ENCODE data around the gene RPS19. TPM values are rescaled to one million over a fixed set of nuclear protein-coding genes. Genes with fewer than 3 reads are reported as not detected.

RPS19 gene
- total RNA-seq, 4 donors from 2014 or later, result 893 to 1,378 (median 1,179) TPM

- no peaks in the 10 kb centered on the region for H3K9me3 ChIP-seq
- WGBS, result under 1% methylated on average over 21 of the region's 23 CpGs
- peak overlapping the region; percentile 88 to 99 (median 95) for H3K4me3 ChIP-seq
- peaks cover 0 to 15% (median 10%) of the 10 kb centered on the region in 4 donors for H3K36me3 ChIP-seq
- TF ChIP-seq CTCF (IDR thresholded peaks at IDR 0.05) (no peak), POLR2A (IDR thresholded peaks at IDR 0.05; ENCODE audit: low read depth) (no peak), POLR2AphosphoS5 (IDR thresholded peaks at IDR 0.05) (no peak), EP300 (IDR thresholded peaks at IDR 0.05) (no peak)
- intact Hi-C loops (cut with DNase I), result no loop called here
- peak overlapping the region; percentile 81 to 92 (median 88) for H3K27ac ChIP-seq (replicated peaks in 1 of 4)
- DNase-seq (ENCODE audit: extremely low spot score), result no peak
- no peaks in the 10 kb centered on the region for H3K27me3 ChIP-seq
- peaks cover 39 to 56% (median 50%) of the 10 kb centered on the region in 4 donors for H3K4me1 ChIP-seq
Observed at GRCh38 chr19:41883463-41883820, 23.4 kb downstream of the RPS19 start.

DNA sequence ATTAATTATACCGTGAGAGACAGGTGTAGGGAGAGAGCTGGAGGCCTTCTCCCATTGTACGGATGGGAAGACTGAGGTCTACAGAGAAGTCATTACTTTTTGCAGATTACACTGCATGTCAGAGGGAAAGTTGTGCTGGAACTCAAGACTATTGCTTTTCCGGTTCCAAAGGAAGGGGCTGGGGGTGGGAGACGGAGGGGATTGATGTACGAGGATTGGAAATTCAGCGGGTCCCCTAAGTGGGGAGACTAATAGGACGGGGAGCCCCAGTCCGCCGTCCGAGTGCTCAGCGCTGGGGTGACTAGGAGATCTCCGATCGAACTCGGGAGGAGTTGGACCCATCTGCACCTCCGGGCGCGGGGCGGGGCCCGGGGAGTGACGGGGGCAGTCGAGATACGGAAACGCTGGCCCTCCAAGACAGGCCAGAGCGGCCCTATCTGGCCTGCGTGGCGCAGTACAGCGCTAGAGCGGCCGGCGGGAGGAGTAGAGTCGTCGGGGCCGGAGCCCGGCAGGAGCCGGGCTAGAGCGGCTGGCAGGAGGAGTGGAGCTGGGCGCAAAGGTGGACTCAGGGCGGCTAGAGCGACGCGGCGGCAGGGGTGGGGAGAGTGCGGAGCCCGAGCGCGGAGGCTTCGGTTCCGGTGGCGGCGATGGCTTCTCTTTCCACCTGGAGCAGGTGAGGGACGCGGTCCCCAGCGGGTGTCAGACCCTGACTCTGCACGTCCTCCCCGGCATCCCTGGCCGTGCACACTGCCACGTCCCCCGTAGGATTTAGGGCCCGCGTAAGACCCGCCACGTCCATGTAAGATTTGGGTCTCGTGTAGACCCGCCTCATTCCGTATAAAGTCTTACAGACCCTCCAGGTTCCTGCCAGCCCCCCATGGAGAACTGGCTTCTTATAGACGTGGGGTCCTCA is 24.0 kb downstream of the RPS19 start:
- intact Hi-C loops (cut with DNase I), result no loop called here
- peaks cover 39 to 56% (median 50%) of the 10 kb centered on the region in 4 donors for H3K4me1 ChIP-seq
- TF ChIP-seq EP300 (IDR thresholded peaks at IDR 0.05), result no peak
- peak; percentile 86 to 91 for TF ChIP-seq POLR2AphosphoS5 (IDR thresholded peaks at IDR 0.05)
- peak; percentile 21 to 46 (median 25) for TF ChIP-seq CTCF (IDR thresholded peaks at IDR 0.05)
- TF ChIP-seq POLR2A (IDR thresholded peaks at IDR 0.05; ENCODE audit: low read depth), result no peak

GRCh38 chr19:41886761-41887710 is 27.0 kb downstream of the RPS19 start:
- H3K27ac ChIP-seq (replicated peaks in 1 of 4), result no peak overlapping the region
- H3K4me1 ChIP-seq, result peaks cover 39 to 55% (median 49%) of the 10 kb centered on the region in 4 donors
- no peaks in the 10 kb centered on the region for H3K27me3 ChIP-seq
- H3K9me3 ChIP-seq, result no peaks in the 10 kb centered on the region
- H3K36me3 ChIP-seq, result peaks cover 8 to 45% (median 40%) of the 10 kb centered on the region in 4 donors
- intact Hi-C loops (cut with DNase I), result no loop called here
- TF ChIP-seq EP300 (IDR thresholded peaks at IDR 0.05) (no peak), POLR2A (IDR thresholded peaks at IDR 0.05; ENCODE audit: low read depth) (no peak), POLR2AphosphoS5 (IDR thresholded peaks at IDR 0.05) (no peak), CTCF (IDR thresholded peaks at IDR 0.05) (no peak)
- H3K4me3 ChIP-seq, result no peak overlapping the region
- no peak for DNase-seq (ENCODE audit: extremely low spot score)
- 57% methylated on average over 13 of the region's 13 CpGs for WGBS

More for the DNA sequence above, 24.0 kb downstream of the RPS19 start:
- Histone ChIP-seq H3K4me3 (peak overlapping the region; percentile 88 to 99 (median 95)), H3K36me3 (peaks cover 2 to 22% (median 16%) of the 10 kb centered on the region in 4 donors), H3K27ac (replicated peaks in 1 of 4) (peak overlapping the region; percentile 81 to 92 (median 88)), H3K27me3 (no peaks in the 10 kb centered on the region), H3K9me3 (no peaks in the 10 kb centered on the region)
- peak; percentile 94 for DNase-seq (ENCODE audit: extremely low spot score)
- 0% methylated on average over 50 of the region's 66 CpGs for WGBS

- no peak for TF ChIP-seq POLR2AphosphoS5 (IDR thresholded peaks at IDR 0.05)
- TF ChIP-seq POLR2A (IDR thresholded peaks at IDR 0.05; ENCODE audit: low read depth), result no peak
- no peak for TF ChIP-seq EP300 (IDR thresholded peaks at IDR 0.05)
- no peak for TF ChIP-seq CTCF (IDR thresholded peaks at IDR 0.05)
- peaks cover 34 to 47% (median 41%) of the 10 kb centered on the region in 4 donors for H3K4me1 ChIP-seq
- H3K9me3 ChIP-seq, result no peaks in the 10 kb centered on the region
- no peaks in the 10 kb centered on the region for H3K27me3 ChIP-seq
- no peak overlapping the region for H3K4me3 ChIP-seq
- H3K27ac ChIP-seq (replicated peaks in 1 of 4), result no peak overlapping the region
- WGBS, result 45% methylated on average over 10 of the region's 17 CpGs
- no peak for DNase-seq (ENCODE audit: extremely low spot score)
- H3K36me3 ChIP-seq, result peaks cover 15 to 54% (median 48%) of the 10 kb centered on the region in 4 donors
- intact Hi-C loops (cut with DNase I), result no loop called here
Observed at GRCh38 chr19:41887711-41888382, 27.8 kb downstream of the RPS19 start.

Measured in esophagus muscularis mucosa (tissue), 4 donors.